Stimulated activated CD4-positive, alpha-beta T cell treated with anti-CD3 and anti-CD28 coated beads, Interleukin-4, amount 100 ng/mL, for 24 hours (primary cell): ENCODE measurements around the gene ADGRV1.
"Not testable (repeated sequence)": the region's sequence is repeated elsewhere in the genome, so short reads cannot be mapped to it uniquely, and the experiment has no call there.

Source experiments
- DNase-seq: peaks from one replicate; pipeline ENCODE4 v3.0.0-alpha.2; 2020

The ADGRV1 gene

GRCh38 chr5:91038180-91038808, 479.7 kb downstream of the ADGRV1 start:
- no peak for DNase-seq

GRCh38 chr5:91041132-91041531, 482.5 kb downstream of the ADGRV1 start:
- DNase-seq = not testable (repeated sequence)

- DNase-seq = no peak
These were observed 483.8 kb downstream of the ADGRV1 start for GRCh38 chr5:91042247-91042935.

GRCh38 chr5:91042936-91043255, 484.3 kb downstream of the ADGRV1 start:
- DNase-seq = no peak

- DNase-seq = no peak
These were observed 489.5 kb downstream of the ADGRV1 start for GRCh38 chr5:91048073-91048472.

- DNase-seq = no peak
These were observed 490.5 kb downstream of the ADGRV1 start for GRCh38 chr5:91049112-91049511.

- DNase-seq = no peak
These were observed 491.2 kb downstream of the ADGRV1 start for GRCh38 chr5:91049800-91050199.

- not testable (repeated sequence) for DNase-seq
These were observed 493.8 kb downstream of the ADGRV1 start for GRCh38 chr5:91052411-91052810.

GRCh38 chr5:91052977-91053740, 494.6 kb downstream of the ADGRV1 start:
- no peak for DNase-seq

GRCh38 chr5:91053741-91054025, 495.1 kb downstream of the ADGRV1 start:
- no peak for DNase-seq

GRCh38 chr5:91058155-91058554, 499.6 kb downstream of the ADGRV1 start:
- no peak for DNase-seq

- DNase-seq = no peak
These were observed 500.0 kb downstream of the ADGRV1 start for GRCh38 chr5:91058575-91058974.

GRCh38 chr5:91059409-91059808, 500.8 kb downstream of the ADGRV1 start:
- no peak for DNase-seq

GRCh38 chr5:91061094-91061493, 502.5 kb downstream of the ADGRV1 start:
- no peak for DNase-seq

GRCh38 chr5:91061946-91062562, 503.5 kb downstream of the ADGRV1 start:
- DNase-seq = no peak

- not testable (repeated sequence) for DNase-seq
These were observed 504.6 kb downstream of the ADGRV1 start for GRCh38 chr5:91063098-91063690.

GRCh38 chr5:91065496-91065895, 506.9 kb downstream of the ADGRV1 start:
- no peak for DNase-seq

- DNase-seq = no peak
These were observed 510.8 kb downstream of the ADGRV1 start for GRCh38 chr5:91069364-91069763.

- no peak for DNase-seq
These were observed 512.4 kb downstream of the ADGRV1 start for GRCh38 chr5:91070761-91071550.

- DNase-seq = no peak
These were observed 514.3 kb downstream of the ADGRV1 start for GRCh38 chr5:91072881-91073280.

- DNase-seq = no peak
These were observed 516.0 kb downstream of the ADGRV1 start for GRCh38 chr5:91074615-91075014.

- DNase-seq = no peak
These were observed 517.5 kb downstream of the ADGRV1 start for GRCh38 chr5:91076138-91076537.

- DNase-seq = no peak
These were observed 519.0 kb downstream of the ADGRV1 start for GRCh38 chr5:91077623-91078022.
